ENCODE data around the gene CIT. TPM values are rescaled to one million over a fixed set of nuclear protein-coding genes. Genes with fewer than 3 reads are reported as not detected.

Gene CIT
- total RNA-seq, 5 donors from 2014 or later (not counting 1 experiment from before 2014, with no cell fraction given) = 1.9 to 4.5 (median 2.1) TPM

DNA sequence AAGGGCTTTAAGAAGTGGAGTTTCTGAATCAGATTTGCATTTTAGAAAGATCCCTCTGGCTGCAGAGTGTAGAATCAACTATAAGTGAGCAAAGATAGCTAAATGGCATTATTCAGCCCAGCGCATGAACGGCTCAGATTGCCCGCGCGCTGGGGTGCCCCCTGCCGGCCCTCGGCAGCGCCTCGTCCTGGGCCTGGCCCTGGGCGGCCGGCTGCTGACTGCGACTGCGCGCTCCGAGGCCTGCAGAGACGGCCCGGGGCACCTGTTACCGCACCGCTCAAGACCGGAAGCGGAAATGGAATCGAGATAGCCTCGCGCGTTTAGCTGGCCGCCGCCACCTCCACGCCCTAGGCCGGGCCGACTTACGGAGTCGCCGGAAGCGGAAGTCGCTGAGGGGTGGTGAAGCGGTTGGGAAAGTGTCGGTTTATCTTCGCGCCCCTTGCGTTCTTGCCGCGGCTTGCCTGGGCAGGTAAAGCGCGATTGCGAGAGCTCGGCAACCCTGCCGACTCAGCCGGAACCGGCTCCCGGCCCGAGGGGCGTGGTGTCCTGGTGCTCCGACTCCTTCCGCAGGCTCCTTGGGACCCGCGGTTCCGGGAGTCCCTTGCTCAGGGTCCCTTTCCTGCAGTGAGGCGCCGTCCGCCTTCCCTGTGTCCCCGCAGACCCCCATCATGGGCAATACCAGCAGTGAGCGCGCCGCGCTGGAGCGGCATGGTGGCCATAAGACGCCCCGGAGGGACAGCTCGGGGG lies 209.4 kb downstream of the CIT start, which contains the start of gene PRKAB1:
Gene PRKAB1 (plus strand): TSS at position 557 of the 747 bp plus-strand sequence. CDS start 112 bp downstream, at position 669.
- H3K9me3 ChIP-seq = no peaks in the 10 kb centered on the region
- H3K36me3 Mint-ChIP-seq = peaks cover 24% of the 10 kb centered on the region
- H3K27me3 Mint-ChIP-seq = no peaks in the 10 kb centered on the region
- WGBS (ENCODE audit: insufficient coverage) = under 1% methylated on average over 69 of the region's 69 CpGs
- peaks cover 55 to 61% (median 59%) of the 10 kb centered on the region in 3 donors for H3K4me1 Mint-ChIP-seq
- POLR2A ChIA-PET = interaction anchor here in 1 of 2 donors (0.6 kb wide), 1 partner anchor 1600 kb away, joined by 10 read pairs; no protein-coding TSS in a partner anchor
- H3K27ac Mint-ChIP-seq = peak within 1 kb of the TSS; percentile 90 to 92
- no peaks in the 10 kb centered on the region for H3K27me3 ChIP-seq (replicated peaks in 1 of 2; ENCODE audit: control insufficient read depth in 2 of 2, extremely low read depth in 1 of 2, insufficient read depth in 2 of 2, low read length in 1 of 2)
- H3K4me1 ChIP-seq (ENCODE audit: control insufficient read depth in 1 of 2, extremely low read depth in 1 of 2, insufficient read depth in 2 of 2, low read length in 2 of 2) = peaks cover 11 to 28% of the 10 kb centered on the region in 2 experiments
- peak within 1 kb of the TSS; percentile 88 for H3K4me3 Mint-ChIP-seq
- H3K9me3 Mint-ChIP-seq = no peaks in the 10 kb centered on the region
- H3K27ac ChIP-seq (ENCODE audit: low read length) = peak within 1 kb of the TSS; percentile 84
- H3K4me3 ChIP-seq (ENCODE audit: control insufficient read depth in 1 of 2, extremely low read depth in 1 of 2, low read length in 1 of 2) = peak within 1 kb of the TSS; percentile 83 to 85
- peaks cover 0 to 10% of the 10 kb centered on the region in 2 donors for H3K36me3 ChIP-seq (ENCODE audit: control insufficient read depth in 2 of 2, extremely low read depth in 1 of 2, insufficient read depth in 1 of 2, low read length in 1 of 2)
- peak; percentile 88 to 98 (median 93) for DNase-seq
- ATAC-seq (replicated peaks in 1 of 4) = peak; percentile 90 to 95 (median 91)
- CTCF ChIA-PET = interaction anchor here in 1 of 2 donors (1.0 to 1.4 kb wide), 3 partner anchors 9 to 1292 kb away, joined by 3 to 11 read pairs (median 4); partner anchors contain the start of gene SUDS3

DNA sequence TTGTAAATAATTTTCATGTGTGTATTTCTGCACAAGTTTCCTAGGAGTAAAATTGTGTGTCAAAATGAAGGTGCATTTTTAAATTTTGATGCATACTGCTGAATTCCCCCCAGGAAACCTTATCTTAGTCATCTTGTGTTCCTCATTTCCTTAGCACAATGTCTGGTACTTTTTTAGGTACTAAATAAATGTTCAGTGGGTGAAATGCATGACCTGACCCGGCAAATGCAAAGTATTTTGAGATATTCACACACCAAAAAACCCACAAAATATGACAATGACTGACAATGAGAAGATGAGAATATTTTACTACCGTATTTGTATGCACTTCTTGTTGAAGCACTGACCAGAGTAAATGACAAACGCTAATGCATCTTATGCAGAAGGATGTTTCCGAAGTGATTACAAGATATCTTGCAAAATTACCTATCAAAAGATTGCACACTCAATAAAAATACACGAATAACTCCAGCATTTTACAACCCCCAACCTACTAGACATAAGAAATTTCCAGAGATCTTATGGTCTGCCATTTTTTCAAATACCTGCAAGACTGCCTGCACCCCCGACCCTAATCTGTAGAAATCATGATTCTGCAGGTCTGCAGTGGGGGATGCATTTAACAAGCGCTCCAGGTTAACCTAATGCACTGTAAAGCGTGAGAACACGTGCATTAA lies 210.1 kb downstream of the CIT start:
- CTCF ChIA-PET = interaction anchor here in 1 of 2 donors (1.0 to 2.0 kb wide), 4 partner anchors 9 to 1291 kb away, joined by 3 to 11 read pairs (median 6); partner anchors contain the start of gene SUDS3
- peaks cover 49 to 55% (median 52%) of the 10 kb centered on the region in 3 donors for H3K4me1 Mint-ChIP-seq
- H3K36me3 ChIP-seq (ENCODE audit: control insufficient read depth in 2 of 2, extremely low read depth in 1 of 2, insufficient read depth in 1 of 2, low read length in 1 of 2) = peaks cover 0 to 3% of the 10 kb centered on the region in 2 donors
- H3K9me3 Mint-ChIP-seq = no peaks in the 10 kb centered on the region
- H3K4me1 ChIP-seq (ENCODE audit: control insufficient read depth in 1 of 2, extremely low read depth in 1 of 2, insufficient read depth in 2 of 2, low read length in 2 of 2) = peaks cover 11 to 28% of the 10 kb centered on the region in 2 experiments
- peaks cover 17% of the 10 kb centered on the region for H3K36me3 Mint-ChIP-seq
- H3K27ac Mint-ChIP-seq = peak overlapping the region; percentile 84 to 90
- 4% methylated on average over 3 of the region's 9 CpGs for WGBS (ENCODE audit: insufficient coverage)
- peak overlapping the region; percentile 88 for H3K4me3 Mint-ChIP-seq
- no peaks in the 10 kb centered on the region for H3K27me3 ChIP-seq (replicated peaks in 1 of 2; ENCODE audit: control insufficient read depth in 2 of 2, extremely low read depth in 1 of 2, insufficient read depth in 2 of 2, low read length in 1 of 2)
- DNase-seq (no peak), ATAC-seq (replicated peaks in 1 of 4) (no peak)
- no peak overlapping the region for H3K27ac ChIP-seq (ENCODE audit: low read length)
- H3K27me3 Mint-ChIP-seq = no peaks in the 10 kb centered on the region
- H3K4me3 ChIP-seq (ENCODE audit: control insufficient read depth in 1 of 2, extremely low read depth in 1 of 2, low read length in 1 of 2) = peak overlapping the region; percentile 83 to 85
- H3K9me3 ChIP-seq = no peaks in the 10 kb centered on the region
- POLR2A ChIA-PET = interaction anchor here in 1 of 2 donors (0.6 kb wide), 1 partner anchor 1599 kb away, joined by 10 read pairs; no protein-coding TSS in a partner anchor

DNA sequence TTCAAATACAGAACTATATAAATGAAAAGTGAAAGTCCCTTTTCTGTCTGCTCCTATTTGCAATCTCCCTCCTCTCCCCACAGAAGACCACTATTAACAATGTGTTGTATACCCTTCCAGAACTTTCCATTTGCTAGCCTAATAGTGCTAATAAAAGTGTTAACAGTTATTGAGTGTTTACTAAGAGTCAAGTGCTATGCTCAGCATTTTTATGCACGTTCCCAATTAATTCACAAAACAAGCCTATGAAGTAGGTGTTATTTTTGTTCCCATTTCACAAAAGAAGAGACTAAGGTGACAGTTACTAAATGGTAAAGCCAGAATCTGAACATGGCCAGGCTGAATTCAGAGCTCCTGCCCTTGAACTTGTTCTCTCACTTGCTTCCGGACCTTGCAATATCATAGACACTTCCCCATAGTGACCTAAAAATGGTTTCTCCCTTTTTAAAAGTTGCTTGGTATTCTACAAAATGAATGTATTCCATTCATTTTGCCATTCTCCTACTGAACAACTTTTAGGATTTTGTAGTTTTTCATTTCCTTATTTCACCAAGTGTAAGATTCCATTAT lies 210.8 kb downstream of the CIT start:
- Mint-ChIP-seq H3K27me3 (peaks cover 0 to 3% of the 10 kb centered on the region in 2 donors), H3K4me3 (peak overlapping the region; percentile 88), H3K36me3 (peaks cover 10% of the 10 kb centered on the region), H3K4me1 (peaks cover 42 to 49% (median 45%) of the 10 kb centered on the region in 3 donors), H3K27ac (peak overlapping the region; percentile 72 to 82), H3K9me3 (no peaks in the 10 kb centered on the region)
- ChIA-PET CTCF (interaction anchor here (0.5 to 2.0 kb wide), 3 partner anchors 16 to 81 kb away, joined by 4 to 9 read pairs (median 5); no protein-coding TSS in a partner anchor), POLR2A (no interaction called here)
- no peak overlapping the region for H3K27ac ChIP-seq (ENCODE audit: low read length)
- H3K4me1 ChIP-seq (ENCODE audit: control insufficient read depth in 1 of 2, extremely low read depth in 1 of 2, insufficient read depth in 2 of 2, low read length in 2 of 2) = peaks cover 11 to 28% of the 10 kb centered on the region in 2 experiments
- no peaks in the 10 kb centered on the region for H3K36me3 ChIP-seq (ENCODE audit: control insufficient read depth in 2 of 2, extremely low read depth in 1 of 2, insufficient read depth in 1 of 2, low read length in 1 of 2)
- no peak overlapping the region for H3K4me3 ChIP-seq (ENCODE audit: control insufficient read depth in 1 of 2, extremely low read depth in 1 of 2, low read length in 1 of 2)
- no peaks in the 10 kb centered on the region for H3K9me3 ChIP-seq
- H3K27me3 ChIP-seq (replicated peaks in 1 of 2; ENCODE audit: control insufficient read depth in 2 of 2, extremely low read depth in 1 of 2, insufficient read depth in 2 of 2, low read length in 1 of 2) = no peaks in the 10 kb centered on the region
- DNase-seq (no peak), ATAC-seq (replicated peaks in 1 of 4) (no peak)
- no CpG with 5 or more reads among the region's 2 CpGs for WGBS (ENCODE audit: insufficient coverage)

DNA sequence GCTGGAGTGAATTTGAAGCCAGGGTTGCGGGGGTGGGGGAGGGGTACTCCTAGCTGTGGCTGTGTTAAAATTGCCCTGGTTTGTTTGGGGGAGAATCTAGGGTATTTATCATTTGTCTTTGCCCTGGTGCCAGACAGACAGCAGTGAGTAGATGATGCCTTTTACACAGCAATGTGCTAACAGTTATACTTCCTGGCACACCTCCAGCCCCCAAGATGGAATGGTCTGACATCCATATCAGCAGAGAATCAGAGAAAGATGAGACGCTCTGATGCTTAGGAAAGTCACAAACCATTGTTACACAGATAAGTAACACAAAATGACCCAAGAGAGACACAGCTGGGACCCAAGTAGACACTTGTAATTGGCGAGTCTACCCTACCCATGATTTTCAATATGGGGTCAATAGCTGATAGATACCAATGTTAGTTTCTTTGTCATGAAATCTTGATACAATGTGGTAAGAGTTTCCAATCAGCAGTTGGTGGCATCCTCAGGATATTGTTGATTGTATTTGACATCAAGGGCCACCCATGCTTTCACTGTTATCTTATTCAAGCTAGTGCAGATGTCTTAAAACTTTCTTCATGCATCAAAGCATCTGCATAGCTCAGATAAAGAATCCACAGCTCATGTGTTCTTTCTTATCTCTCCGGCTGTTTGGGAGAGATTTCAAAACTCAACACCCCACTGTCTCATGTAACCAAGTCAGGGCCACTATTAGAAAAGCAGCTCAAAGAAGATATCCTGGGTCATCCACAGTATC lies 211.8 kb downstream of the CIT start:
- no peaks in the 10 kb centered on the region for H3K9me3 ChIP-seq
- H3K4me3 ChIP-seq (ENCODE audit: control insufficient read depth in 1 of 2, extremely low read depth in 1 of 2, low read length in 1 of 2) = no peak overlapping the region
- H3K4me3 Mint-ChIP-seq = no peak overlapping the region
- peaks cover 0 to 4% of the 10 kb centered on the region in 2 donors for H3K27me3 Mint-ChIP-seq
- H3K36me3 Mint-ChIP-seq = peaks cover 6% of the 10 kb centered on the region
- no peak for ATAC-seq (replicated peaks in 1 of 4)
- H3K9me3 Mint-ChIP-seq = no peaks in the 10 kb centered on the region
- POLR2A ChIA-PET = no interaction called here
- H3K4me1 Mint-ChIP-seq = peaks cover 33 to 40% (median 35%) of the 10 kb centered on the region in 3 donors
- no peak overlapping the region for H3K27ac ChIP-seq (ENCODE audit: low read length)
- no peaks in the 10 kb centered on the region for H3K27me3 ChIP-seq (replicated peaks in 1 of 2; ENCODE audit: control insufficient read depth in 2 of 2, extremely low read depth in 1 of 2, insufficient read depth in 2 of 2, low read length in 1 of 2)
- no peak overlapping the region for H3K27ac Mint-ChIP-seq
- WGBS (ENCODE audit: insufficient coverage) = 100% methylated on average over 2 of the region's 4 CpGs
- DNase-seq = no peak
- CTCF ChIA-PET = interaction anchor here in 1 of 2 donors (0.8 to 2.0 kb wide), 3 partner anchors 10 to 220 kb away, joined by 3 to 9 read pairs (median 4); no protein-coding TSS in a partner anchor
- H3K4me1 ChIP-seq (ENCODE audit: control insufficient read depth in 1 of 2, extremely low read depth in 1 of 2, insufficient read depth in 2 of 2, low read length in 2 of 2) = peaks cover 11 to 28% of the 10 kb centered on the region in 2 experiments
- H3K36me3 ChIP-seq (ENCODE audit: control insufficient read depth in 2 of 2, extremely low read depth in 1 of 2, insufficient read depth in 1 of 2, low read length in 1 of 2) = no peaks in the 10 kb centered on the region

DNA sequence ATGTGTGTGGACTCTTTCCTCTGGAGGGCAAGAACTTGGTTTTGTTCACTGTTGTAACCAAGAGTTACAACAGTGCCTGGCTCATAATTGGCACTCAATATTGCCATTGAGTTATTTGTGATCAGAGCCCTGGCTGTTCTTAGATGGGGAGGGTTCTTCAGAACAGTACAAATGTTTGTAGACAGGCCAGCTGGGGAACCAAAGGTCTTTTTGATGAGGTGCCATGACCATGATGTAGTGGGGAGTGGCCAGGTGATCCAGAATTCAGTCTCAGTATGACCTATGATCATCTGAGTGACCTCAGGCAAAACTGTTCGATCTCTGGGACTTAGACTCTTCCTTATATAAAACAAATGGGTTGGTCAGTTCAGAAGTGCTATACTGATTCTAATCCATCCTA lies 212.5 kb downstream of the CIT start:
- Histone ChIP-seq H3K4me3 (ENCODE audit: control insufficient read depth in 1 of 2, extremely low read depth in 1 of 2, low read length in 1 of 2) (no peak overlapping the region), H3K36me3 (ENCODE audit: control insufficient read depth in 2 of 2, extremely low read depth in 1 of 2, insufficient read depth in 1 of 2, low read length in 1 of 2) (no peaks in the 10 kb centered on the region), H3K27ac (ENCODE audit: low read length) (no peak overlapping the region), H3K9me3 (no peaks in the 10 kb centered on the region), H3K27me3 (replicated peaks in 1 of 2; ENCODE audit: control insufficient read depth in 2 of 2, extremely low read depth in 1 of 2, insufficient read depth in 2 of 2, low read length in 1 of 2) (no peaks in the 10 kb centered on the region), H3K4me1 (ENCODE audit: control insufficient read depth in 1 of 2, extremely low read depth in 1 of 2, insufficient read depth in 2 of 2, low read length in 2 of 2) (peaks cover 11 to 24% of the 10 kb centered on the region in 2 experiments)
- no CpG with 5 or more reads among the region's 1 CpG for WGBS (ENCODE audit: insufficient coverage)
- peaks cover 0 to 4% of the 10 kb centered on the region in 2 donors for H3K27me3 Mint-ChIP-seq
- ChIA-PET CTCF (no interaction called here), POLR2A (no interaction called here)
- no peak for ATAC-seq (replicated peaks in 1 of 4)
- no peak for DNase-seq
- no peaks in the 10 kb centered on the region for H3K9me3 Mint-ChIP-seq
- H3K4me1 Mint-ChIP-seq = peaks cover 26 to 40% (median 28%) of the 10 kb centered on the region in 3 donors
- H3K36me3 Mint-ChIP-seq = peaks cover 4% of the 10 kb centered on the region
- H3K4me3 Mint-ChIP-seq = no peak overlapping the region
- no peak overlapping the region for H3K27ac Mint-ChIP-seq
